Measurements from ENCODE around the gene TIE1.

The TIE1 gene

DNA sequence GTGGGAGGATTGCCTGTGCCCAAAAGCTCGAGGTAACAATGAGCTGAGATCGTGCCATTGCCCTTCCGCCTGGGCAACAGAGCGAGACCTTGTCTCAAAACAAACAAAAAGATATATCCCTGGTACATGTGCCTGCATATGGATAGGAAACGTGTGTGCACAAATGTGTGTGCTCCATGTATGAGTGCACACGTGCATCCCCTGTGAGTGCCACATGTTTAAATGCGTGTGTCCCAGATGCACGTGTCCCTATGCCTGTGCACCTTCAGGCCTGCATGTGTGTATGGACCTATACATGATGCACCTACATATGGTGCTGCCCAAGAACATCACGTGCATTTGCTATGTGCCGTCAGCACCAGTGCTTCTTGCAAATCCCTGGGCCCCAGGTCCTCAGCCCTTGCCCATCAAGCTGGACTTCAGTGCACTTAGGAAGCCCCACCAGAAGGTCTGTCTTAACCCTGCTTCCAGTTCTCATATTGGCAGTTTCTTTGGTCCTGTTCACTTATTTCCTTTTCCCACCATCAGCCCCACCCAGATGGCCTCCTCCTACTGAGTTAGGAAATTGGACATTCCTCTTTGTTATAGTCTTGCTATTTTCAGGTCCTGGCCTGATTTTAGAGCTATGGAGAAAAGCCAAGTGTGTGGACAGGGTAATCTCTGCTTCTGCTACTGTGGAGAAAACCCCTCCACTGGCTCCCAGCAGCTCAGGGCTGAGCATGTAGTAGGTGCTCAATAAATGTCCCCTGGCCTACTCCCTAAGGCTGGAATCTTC is 15.4 kb downstream of the TIE1 start:
- no peak for TF ChIP-seq POLR2AphosphoS5 (IDR thresholded peaks at IDR 0.05; ENCODE audit: borderline replicate concordance, low read depth, low read length)
- TF ChIP-seq FOXP2 (optimal IDR thresholded peaks at IDR 0.05; ENCODE audit: control extremely low read depth, extremely low read length, insufficient read depth), result no peak
- no peak for TF ChIP-seq EZH2 (IDR thresholded peaks at IDR 0.05)

DNA sequence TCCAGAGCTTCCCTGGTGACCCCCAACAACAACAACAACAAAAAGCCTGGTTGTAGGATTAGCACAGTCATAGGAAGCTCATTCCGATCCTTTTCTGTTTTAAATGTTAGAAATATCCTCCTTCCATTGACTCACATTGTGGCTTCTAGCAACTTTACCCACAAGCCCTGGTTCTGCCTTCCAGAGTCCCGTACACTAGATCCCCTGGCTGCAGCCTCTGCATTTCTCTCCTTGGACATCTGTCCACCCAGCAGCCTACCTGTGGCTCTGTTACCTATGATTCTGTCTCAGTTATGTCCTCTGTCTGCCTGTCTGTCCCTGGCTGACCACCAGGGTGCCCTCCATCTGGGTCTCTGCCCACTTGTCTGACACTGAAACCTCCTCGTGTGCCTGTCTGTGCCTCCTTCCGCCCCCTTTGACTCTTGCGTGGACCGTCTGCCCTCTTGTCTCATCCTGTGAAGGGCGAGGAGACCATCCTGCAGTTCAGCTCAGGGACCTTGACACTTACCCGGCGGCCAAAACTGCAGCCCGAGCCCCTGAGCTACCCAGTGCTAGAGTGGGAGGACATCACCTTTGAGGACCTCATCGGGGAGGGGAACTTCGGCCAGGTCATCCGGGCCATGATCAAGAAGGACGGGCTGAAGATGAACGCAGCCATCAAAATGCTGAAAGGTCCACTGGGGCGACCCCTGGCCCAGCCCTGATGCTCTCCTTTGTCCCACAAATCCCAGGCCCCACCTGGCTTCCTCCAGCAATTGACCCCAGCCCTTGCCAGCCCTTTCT is 16.1 kb downstream of the TIE1 start:
- H3K4me3 ChIP-seq, result no peak overlapping the region
- no peak for TF ChIP-seq EZH2 (IDR thresholded peaks at IDR 0.05)
- no peak for TF ChIP-seq FOXP2 (optimal IDR thresholded peaks at IDR 0.05; ENCODE audit: control extremely low read depth, extremely low read length, insufficient read depth)
- TF ChIP-seq POLR2AphosphoS5 (IDR thresholded peaks at IDR 0.05; ENCODE audit: borderline replicate concordance, low read depth, low read length), result no peak

More for the DNA sequence above, 15.4 kb downstream of the TIE1 start:
- Histone ChIP-seq H3K27ac (no peak overlapping the region), H3K9me3 (ENCODE audit: low read depth, low read length) (no peaks in the 10 kb centered on the region), H3K4me3 (no peak overlapping the region), H3K9ac (ENCODE audit: insufficient read length) (no peak overlapping the region), H3K36me3 (ENCODE audit: insufficient read depth, low read length) (no peaks in the 10 kb centered on the region)
- no peak for DNase-seq (ENCODE audit: low read depth, low spot score)

DNA sequence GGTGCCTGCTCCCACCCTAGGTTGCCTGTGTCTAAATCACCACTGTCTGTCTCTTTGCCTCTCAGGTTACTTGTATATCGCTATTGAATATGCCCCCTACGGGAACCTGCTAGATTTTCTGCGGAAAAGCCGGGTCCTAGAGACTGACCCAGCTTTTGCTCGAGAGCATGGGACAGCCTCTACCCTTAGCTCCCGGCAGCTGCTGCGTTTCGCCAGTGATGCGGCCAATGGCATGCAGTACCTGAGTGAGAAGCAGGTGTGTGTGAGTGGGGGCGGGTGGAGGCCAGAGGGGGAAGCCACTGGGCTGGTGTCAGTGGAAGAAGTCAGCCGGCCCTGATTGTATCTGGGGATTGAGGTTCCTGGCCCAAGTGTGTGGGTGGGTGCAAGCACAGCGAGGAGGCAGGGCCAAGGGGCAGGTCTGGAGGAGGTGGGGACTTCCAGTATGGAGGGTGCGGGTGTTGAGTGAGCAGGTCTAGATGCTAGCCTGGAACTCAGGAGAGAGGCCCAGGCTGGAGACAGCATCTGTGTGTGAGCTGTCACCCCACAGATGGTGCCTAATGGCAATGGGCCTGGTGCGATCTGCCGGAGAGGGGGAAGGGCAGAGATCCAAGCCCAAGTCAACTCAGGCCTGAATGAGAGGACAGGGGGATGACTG is 17.2 kb downstream of the TIE1 start:
- no peak for TF ChIP-seq FOXP2 (optimal IDR thresholded peaks at IDR 0.05; ENCODE audit: control extremely low read depth, extremely low read length, insufficient read depth)
- TF ChIP-seq EZH2 (IDR thresholded peaks at IDR 0.05), result no peak
- TF ChIP-seq POLR2AphosphoS5 (IDR thresholded peaks at IDR 0.05; ENCODE audit: borderline replicate concordance, low read depth, low read length), result no peak
- no peak for DNase-seq (ENCODE audit: low read depth, low spot score)

More for the DNA sequence above, 16.1 kb downstream of the TIE1 start:
- H3K9ac ChIP-seq (ENCODE audit: insufficient read length), result no peak overlapping the region
- no peaks in the 10 kb centered on the region for H3K9me3 ChIP-seq (ENCODE audit: low read depth, low read length)
- DNase-seq (ENCODE audit: low read depth, low spot score), result no peak
- H3K27ac ChIP-seq, result no peak overlapping the region
- no peaks in the 10 kb centered on the region for H3K36me3 ChIP-seq (ENCODE audit: insufficient read depth, low read length)

DNA sequence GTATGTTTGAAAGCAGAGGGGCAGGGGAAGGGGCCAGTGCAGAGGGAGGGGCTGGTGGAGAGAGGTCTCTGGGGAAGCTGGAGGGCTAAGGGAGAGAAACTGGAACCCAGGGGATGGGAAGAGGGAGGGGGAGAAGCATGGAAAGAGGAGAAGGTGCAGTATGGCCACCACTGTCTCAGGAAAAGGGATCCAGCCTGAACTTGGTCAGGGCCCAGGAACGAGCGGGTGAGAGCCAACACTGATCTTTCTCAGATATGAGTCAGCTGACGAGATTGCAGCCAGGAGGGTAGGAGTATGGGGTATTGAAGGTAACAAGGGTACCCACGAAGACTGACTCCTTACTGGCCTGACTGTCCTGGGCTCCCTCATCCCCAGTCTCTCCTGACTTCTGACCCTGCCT is 18.0 kb downstream of the TIE1 start:
- no peak overlapping the region for H3K4me3 ChIP-seq
- no peaks in the 10 kb centered on the region for H3K36me3 ChIP-seq (ENCODE audit: insufficient read depth, low read length)
- no peak for TF ChIP-seq EZH2 (IDR thresholded peaks at IDR 0.05)
- no peak for TF ChIP-seq FOXP2 (optimal IDR thresholded peaks at IDR 0.05; ENCODE audit: control extremely low read depth, extremely low read length, insufficient read depth)
- no peak for TF ChIP-seq POLR2AphosphoS5 (IDR thresholded peaks at IDR 0.05; ENCODE audit: borderline replicate concordance, low read depth, low read length)
- H3K9me3 ChIP-seq (ENCODE audit: low read depth, low read length), result no peaks in the 10 kb centered on the region
- no peak for DNase-seq (ENCODE audit: low read depth, low spot score)
- H3K27ac ChIP-seq, result no peak overlapping the region
- H3K9ac ChIP-seq (ENCODE audit: insufficient read length), result no peak overlapping the region

More for the DNA sequence above, 17.2 kb downstream of the TIE1 start:
- Histone ChIP-seq H3K4me3 (no peak overlapping the region), H3K9ac (ENCODE audit: insufficient read length) (no peak overlapping the region), H3K36me3 (ENCODE audit: insufficient read depth, low read length) (no peaks in the 10 kb centered on the region), H3K9me3 (ENCODE audit: low read depth, low read length) (no peaks in the 10 kb centered on the region), H3K27ac (no peak overlapping the region)

DNA sequence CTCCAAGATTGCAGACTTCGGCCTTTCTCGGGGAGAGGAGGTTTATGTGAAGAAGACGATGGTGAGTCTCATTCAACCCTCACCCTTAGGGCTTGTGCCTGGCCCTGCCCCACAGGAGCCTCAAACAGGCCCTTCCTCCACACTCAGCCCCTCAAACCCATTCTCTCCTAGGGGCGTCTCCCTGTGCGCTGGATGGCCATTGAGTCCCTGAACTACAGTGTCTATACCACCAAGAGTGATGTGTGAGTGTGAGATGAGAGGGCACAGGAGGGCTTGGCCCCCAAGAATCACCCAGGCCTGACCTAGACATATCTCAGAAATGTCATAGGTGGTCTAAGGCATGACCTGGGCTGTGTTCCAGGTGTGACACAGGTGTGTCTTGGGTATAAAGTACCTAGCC is 18.5 kb downstream of the TIE1 start:
- Histone ChIP-seq H3K4me3 (no peak overlapping the region), H3K9ac (ENCODE audit: insufficient read length) (no peak overlapping the region), H3K36me3 (ENCODE audit: insufficient read depth, low read length) (no peaks in the 10 kb centered on the region), H3K9me3 (ENCODE audit: low read depth, low read length) (no peaks in the 10 kb centered on the region), H3K27ac (no peak overlapping the region)
- DNase-seq (ENCODE audit: low read depth, low spot score), result no peak
- TF ChIP-seq EZH2 (IDR thresholded peaks at IDR 0.05) (no peak), FOXP2 (optimal IDR thresholded peaks at IDR 0.05; ENCODE audit: control extremely low read depth, extremely low read length, insufficient read depth) (no peak)

DNA sequence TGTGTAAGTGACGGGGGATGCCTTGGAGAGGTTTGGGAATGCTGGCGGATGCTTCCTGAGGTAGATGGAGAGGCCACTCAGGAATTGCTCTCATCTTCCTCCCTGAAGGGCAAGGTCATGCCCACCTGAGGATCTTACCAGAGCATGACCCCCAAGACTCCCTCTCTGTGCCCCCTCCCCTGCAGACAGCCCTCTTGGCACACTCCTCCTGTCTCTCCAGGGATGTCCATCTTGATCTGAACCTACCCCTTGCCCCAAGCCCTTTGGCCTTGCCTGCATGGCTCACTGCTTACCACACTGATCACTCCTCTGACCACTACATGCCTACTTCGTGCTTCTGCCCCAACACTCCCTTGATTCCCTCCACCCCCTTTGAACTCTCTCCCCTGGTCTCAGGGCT is 19.0 kb downstream of the TIE1 start:
- H3K27ac ChIP-seq, result no peak overlapping the region
- TF ChIP-seq EZH2 (IDR thresholded peaks at IDR 0.05), result no peak
- no peak for TF ChIP-seq FOXP2 (optimal IDR thresholded peaks at IDR 0.05; ENCODE audit: control extremely low read depth, extremely low read length, insufficient read depth)
- no peak for TF ChIP-seq POLR2AphosphoS5 (IDR thresholded peaks at IDR 0.05; ENCODE audit: borderline replicate concordance, low read depth, low read length)
- no peaks in the 10 kb centered on the region for H3K36me3 ChIP-seq (ENCODE audit: insufficient read depth, low read length)
- no peaks in the 10 kb centered on the region for H3K9me3 ChIP-seq (ENCODE audit: low read depth, low read length)
- no peak overlapping the region for H3K9ac ChIP-seq (ENCODE audit: insufficient read length)
- DNase-seq (ENCODE audit: low read depth, low spot score), result no peak
- no peak overlapping the region for H3K4me3 ChIP-seq

DNA sequence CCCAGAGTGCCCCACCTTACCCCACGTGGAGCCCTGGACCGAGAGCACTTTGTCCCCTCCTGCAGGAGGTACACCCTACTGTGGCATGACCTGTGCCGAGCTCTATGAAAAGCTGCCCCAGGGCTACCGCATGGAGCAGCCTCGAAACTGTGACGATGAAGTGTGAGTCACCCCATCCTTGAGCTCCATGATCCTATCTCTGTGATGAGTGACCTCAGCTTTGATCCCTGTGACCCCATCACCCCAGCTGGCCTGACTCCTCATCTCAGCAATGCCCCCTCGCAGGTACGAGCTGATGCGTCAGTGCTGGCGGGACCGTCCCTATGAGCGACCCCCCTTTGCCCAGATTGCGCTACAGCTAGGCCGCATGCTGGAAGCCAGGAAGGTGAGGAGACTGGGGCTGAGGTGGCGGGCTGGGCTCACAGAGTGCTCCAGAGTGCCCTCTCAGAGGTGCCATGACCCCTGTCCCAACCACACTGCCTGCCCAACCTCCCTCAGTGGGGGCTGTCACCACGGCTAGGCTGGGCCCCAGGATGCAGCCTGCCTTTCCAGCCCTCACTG is 20.6 kb downstream of the TIE1 start:
- no peak for DNase-seq (ENCODE audit: low read depth, low spot score)
- no peaks in the 10 kb centered on the region for H3K9me3 ChIP-seq (ENCODE audit: low read depth, low read length)
- no peak overlapping the region for H3K9ac ChIP-seq (ENCODE audit: insufficient read length)
- no peaks in the 10 kb centered on the region for H3K36me3 ChIP-seq (ENCODE audit: insufficient read depth, low read length)
- TF ChIP-seq POLR2AphosphoS5 (IDR thresholded peaks at IDR 0.05; ENCODE audit: borderline replicate concordance, low read depth, low read length), result no peak
- no peak for TF ChIP-seq FOXP2 (optimal IDR thresholded peaks at IDR 0.05; ENCODE audit: control extremely low read depth, extremely low read length, insufficient read depth)
- TF ChIP-seq EZH2 (IDR thresholded peaks at IDR 0.05), result no peak
- H3K4me3 ChIP-seq, result no peak overlapping the region
- H3K27ac ChIP-seq, result no peak overlapping the region

DNA sequence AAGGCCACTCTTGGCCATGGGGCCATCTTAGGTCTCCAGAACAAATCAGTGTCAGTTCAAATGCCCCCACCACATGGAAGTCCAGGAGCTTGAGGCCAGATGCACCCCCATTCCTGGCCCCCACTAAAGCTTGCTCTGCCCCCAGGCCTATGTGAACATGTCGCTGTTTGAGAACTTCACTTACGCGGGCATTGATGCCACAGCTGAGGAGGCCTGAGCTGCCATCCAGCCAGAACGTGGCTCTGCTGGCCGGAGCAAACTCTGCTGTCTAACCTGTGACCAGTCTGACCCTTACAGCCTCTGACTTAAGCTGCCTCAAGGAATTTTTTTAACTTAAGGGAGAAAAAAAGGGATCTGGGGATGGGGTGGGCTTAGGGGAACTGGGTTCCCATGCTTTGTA is 21.7 kb downstream of the TIE1 start:
- H3K36me3 ChIP-seq (ENCODE audit: insufficient read depth, low read length), result no peaks in the 10 kb centered on the region
- no peak overlapping the region for H3K4me3 ChIP-seq
- no peak for TF ChIP-seq EZH2 (IDR thresholded peaks at IDR 0.05)
- no peak for TF ChIP-seq FOXP2 (optimal IDR thresholded peaks at IDR 0.05; ENCODE audit: control extremely low read depth, extremely low read length, insufficient read depth)
- TF ChIP-seq POLR2AphosphoS5 (IDR thresholded peaks at IDR 0.05; ENCODE audit: borderline replicate concordance, low read depth, low read length), result no peak
- DNase-seq (ENCODE audit: low read depth, low spot score), result no peak
- no peaks in the 10 kb centered on the region for H3K9me3 ChIP-seq (ENCODE audit: low read depth, low read length)
- H3K27ac ChIP-seq, result no peak overlapping the region
- H3K9ac ChIP-seq (ENCODE audit: insufficient read length), result no peak overlapping the region
